HG03442 (cell line): ENCODE results near the gene PRKAA1.

Source experiments
- ATAC-seq: cut with Tn5 transposase; IDR thresholded peaks from one replicate; pipeline ENCODE4 v1.9.1; 2021; ENCODE audit warnings: mild to moderate bottlenecking, moderate library complexity; ENCODE audit not compliant: unreplicated experiment

PRKAA1 gene

DNA sequence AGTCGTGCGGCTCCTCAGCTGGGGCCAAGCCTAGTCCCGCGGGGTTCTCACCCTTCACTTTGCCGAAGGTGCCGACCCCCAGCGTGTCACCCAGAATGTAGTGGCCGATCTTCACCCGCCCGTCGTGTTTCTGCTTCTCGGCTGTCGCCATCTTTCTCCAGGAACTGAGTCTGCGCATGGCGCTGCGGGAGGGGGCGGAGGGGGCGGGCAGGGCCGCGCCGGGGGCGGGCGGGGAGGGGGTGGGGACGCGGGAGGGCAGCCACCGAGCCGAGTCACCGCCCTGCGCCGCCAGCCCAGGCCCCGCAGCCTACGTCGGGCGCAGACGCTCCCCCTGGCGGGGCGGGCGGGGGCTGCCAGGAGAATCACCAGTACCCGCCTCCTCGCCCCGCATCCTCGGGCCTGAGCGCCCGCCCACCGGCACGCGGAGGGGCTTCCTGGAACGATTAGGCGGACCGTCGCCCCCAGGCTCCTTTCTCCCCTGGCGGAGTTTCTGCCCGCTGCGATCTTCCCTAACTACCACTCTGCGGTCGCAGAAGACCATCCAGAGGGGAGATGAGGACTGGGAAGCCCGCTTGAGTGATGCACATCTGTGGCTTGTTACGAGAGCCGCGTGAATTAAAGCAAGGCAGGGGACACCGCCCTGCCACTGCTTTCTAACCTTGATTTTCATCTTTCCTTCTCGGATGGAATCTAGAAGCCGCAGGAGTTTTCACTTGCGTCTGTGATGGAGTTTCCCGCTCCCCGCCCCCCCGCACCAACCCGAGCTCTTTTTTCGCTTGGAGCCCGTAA, at the start of gene PRKAA1:
Gene PRKAA1, minus strand, starts transcription at position 363 of the 789 bp plus-strand sequence. Its CDS starts 185 bp downstream, at position 178.
- peak; percentile 94 for ATAC-seq

GRCh38 chr5:40847525-40847924, 49.4 kb upstream of the PRKAA1 start:
- ATAC-seq: no peak

- no peak for ATAC-seq
Measured at GRCh38 chr5:40846371-40846770, 48.2 kb upstream of the PRKAA1 start.

DNA sequence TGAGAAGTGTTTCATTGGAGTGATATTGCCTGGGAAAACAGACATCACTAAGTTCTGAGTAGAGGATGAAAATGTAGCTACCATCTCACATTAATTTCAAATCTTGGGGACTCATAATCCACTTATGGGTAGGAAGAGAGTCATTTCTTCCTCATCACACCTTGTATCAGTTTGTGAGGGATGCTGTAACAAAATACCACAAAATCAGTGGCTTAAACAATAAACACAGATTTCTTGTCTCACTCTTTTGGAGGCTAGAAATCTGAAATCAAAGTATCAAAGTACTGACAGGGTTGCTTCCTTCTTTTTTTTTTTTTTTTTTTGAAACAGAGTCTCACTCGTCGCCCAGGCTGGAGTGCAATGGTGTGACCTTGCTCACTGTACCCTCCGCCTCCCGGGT, 46.4 kb upstream of the PRKAA1 start:
- ATAC-seq: no peak

- no peak for ATAC-seq
Measured at GRCh38 chr5:40842351-40842750, 44.2 kb upstream of the PRKAA1 start.

- ATAC-seq: peak; percentile 51
Measured at GRCh38 chr5:40841068-40841805, 43.1 kb upstream of the PRKAA1 start, which contains the start of gene CARD6. Gene CARD6, plus strand, starts transcription at chr5:40841367. Its CDS starts 16 bp downstream, at chr5:40841383.

DNA sequence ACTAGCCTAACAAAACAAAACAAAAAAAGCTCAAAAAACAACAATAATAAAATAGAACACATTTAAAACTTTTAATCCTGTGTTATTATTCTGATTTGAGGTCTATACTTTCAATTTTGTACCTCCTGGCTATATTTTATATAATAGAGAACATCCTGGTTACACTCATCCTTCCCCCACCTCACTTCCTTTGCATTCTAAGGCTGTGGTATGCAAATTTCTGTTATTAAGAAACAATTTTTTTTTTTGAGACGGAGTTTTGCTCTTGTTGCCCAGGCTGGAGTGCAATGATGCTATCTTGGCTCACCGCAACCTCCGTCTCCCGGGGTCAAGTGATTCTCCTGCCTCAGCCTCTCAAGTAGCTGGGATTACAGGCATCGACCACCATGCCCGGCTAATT, 39.9 kb upstream of the PRKAA1 start:
- no peak for ATAC-seq

GRCh38 chr5:40834849-40835787, 36.9 kb upstream of the PRKAA1 start, which contains the start of gene RPL37:
Gene RPL37, minus strand, starts transcription at chr5:40835222. Its CDS starts 37 bp downstream, at chr5:40835185.
- peak; percentile 97 for ATAC-seq

GRCh38 chr5:40834391-40834848, 36.2 kb upstream of the PRKAA1 start:
- ATAC-seq: no peak

DNA sequence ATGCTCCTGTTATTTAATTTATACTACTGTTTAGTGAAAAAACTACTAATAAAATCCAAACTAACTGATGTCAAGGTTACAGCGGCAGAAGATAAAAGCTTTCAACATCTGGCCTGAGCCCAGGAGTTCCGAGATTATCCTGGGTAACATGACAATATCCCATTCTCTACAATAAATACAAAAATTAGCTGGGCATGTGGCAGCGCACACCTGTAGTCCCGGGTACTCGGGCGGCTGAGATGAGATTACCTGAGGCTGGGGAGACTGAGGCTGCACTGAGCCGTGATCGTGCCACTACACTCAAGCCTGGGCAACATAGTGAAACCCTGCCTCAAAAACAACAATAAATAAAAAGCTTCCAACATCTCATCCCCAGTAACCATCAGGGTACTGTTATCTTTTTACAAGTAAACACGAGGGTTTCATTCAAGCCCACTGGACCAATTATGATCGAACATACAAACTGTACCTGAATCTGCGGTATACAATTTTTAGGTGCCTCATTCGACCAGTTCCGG, 35.6 kb upstream of the PRKAA1 start:
- no peak for ATAC-seq

DNA sequence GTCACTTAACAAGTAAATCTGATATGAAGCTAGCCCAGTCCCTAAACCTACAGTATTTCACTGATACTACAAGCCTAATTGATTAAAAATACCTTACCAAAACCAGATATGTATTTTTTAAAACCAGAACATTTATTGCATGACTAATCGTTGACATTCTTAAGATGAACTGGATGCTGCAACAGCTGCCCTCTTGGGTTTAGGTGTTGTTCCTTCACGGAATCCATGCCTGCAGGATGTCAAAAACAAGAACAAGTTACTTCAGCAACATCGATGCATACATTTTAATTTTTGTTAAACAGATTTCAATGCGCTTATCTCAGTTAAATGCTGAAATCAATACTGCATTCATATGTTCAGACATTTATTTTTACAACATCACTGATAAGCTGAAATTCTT, 34.2 kb upstream of the PRKAA1 start:
- no peak for ATAC-seq

GRCh38 chr5:40831346-40832210, 33.4 kb upstream of the PRKAA1 start:
- peak; percentile 12 for ATAC-seq

- no peak for ATAC-seq
Measured at GRCh38 chr5:40829748-40830533, 31.8 kb upstream of the PRKAA1 start.

- ATAC-seq: no peak
Measured at GRCh38 chr5:40828690-40829661, 30.8 kb upstream of the PRKAA1 start.

DNA sequence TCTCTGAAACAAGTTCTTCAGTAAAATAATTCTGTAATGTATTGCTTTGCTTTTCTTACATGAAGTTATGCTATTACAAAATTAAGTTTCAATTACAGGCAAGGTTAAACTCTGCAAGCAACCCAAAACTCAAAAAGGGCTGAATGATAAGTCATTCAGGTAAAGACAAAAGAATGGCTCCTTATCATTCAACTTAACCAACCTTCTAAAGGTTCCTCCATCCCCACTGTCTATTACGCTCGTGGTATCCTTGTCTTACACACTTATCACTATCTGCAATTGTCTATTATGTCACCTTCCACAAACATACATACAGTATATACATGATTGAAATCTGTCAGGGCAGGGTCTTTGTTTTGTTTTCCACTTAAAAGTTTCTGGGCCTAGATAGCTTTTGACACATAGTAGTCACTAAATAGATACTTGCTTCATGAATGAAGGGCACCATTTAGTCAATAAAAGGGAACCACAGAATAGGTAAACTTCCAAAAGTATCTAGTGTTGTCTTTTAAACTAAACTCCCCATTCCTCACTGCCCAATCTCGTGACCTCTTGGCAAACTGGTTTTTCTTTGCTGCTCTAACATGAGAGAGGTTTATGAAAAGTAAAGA, 30.0 kb upstream of the PRKAA1 start:
- no peak for ATAC-seq

- no peak for ATAC-seq
Measured at GRCh38 chr5:40827188-40827977, 29.2 kb upstream of the PRKAA1 start.
